22Rv1 (cell line): ENCODE results near the gene CACHD1.

Experiments used
- H3K27ac ChIP-seq: fragments of 450-650 bp; 2 replicates; pipeline ENCODE4 v1.5.1; 2017
- CTCF ChIP-seq: fragments of 450-650 bp; IDR thresholded peaks from 2 replicates; pipeline ENCODE4 v1.5.1; 2017; ENCODE audit warnings: mild to moderate bottlenecking
- ZFX ChIP-seq: fragments of 450-650 bp; IDR thresholded peaks from 2 replicates; pipeline ENCODE4 v1.6.1; 2017; ENCODE audit warnings: antibody characterized with exemption, borderline replicate concordance

The CACHD1 gene

DNA sequence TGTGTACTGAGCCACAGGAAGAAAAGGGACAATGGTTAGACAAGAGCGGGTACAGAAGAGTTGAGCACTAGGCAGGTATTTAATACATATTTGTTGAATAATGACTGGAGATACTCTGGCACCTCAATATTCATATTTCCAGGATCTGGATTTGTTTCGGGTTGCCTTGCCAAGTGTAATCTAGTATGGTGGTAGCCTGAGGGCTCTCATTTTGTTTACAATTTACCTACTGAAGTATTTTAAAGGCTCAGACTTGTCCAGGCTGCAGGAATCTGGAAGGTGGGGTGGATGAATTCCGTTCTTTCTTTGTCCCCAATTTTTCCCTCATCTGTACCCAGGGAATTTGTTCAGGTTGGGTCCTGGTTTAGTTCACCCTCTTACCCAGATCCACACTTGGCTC is 95.0 kb downstream of the CACHD1 start:
- TF ChIP-seq CTCF: no peak
- TF ChIP-seq ZFX: no peak
- H3K27ac ChIP-seq: no peak overlapping the region

GRCh38 chr1:64567426-64568170 is 97.7 kb downstream of the CACHD1 start:
- no peak overlapping the region for H3K27ac ChIP-seq
- TF ChIP-seq CTCF (no peak), ZFX (no peak)

DNA sequence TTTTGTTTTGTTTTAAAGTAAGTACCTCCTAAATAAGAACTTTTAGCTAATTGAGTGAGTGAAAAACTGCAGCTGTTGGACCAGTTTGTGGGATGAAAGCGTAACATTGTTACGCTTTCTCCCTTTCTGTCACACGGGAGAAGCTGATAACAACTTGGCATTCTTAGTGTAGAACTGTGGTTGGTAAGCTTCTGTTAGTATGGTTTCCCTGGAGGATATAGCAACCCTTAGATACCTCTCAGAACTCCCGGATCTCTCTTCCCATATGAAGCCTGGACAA is 98.2 kb downstream of the CACHD1 start:
- TF ChIP-seq CTCF (no peak), ZFX (no peak)
- H3K27ac ChIP-seq: no peak overlapping the region

- no peak overlapping the region for H3K27ac ChIP-seq
- TF ChIP-seq CTCF: no peak
- TF ChIP-seq ZFX: no peak
Measured at GRCh38 chr1:64569411-64569810, 99.5 kb downstream of the CACHD1 start.

GRCh38 chr1:64570267-64570855 is 100.4 kb downstream of the CACHD1 start:
- H3K27ac ChIP-seq: no peak overlapping the region
- TF ChIP-seq ZFX: no peak

DNA sequence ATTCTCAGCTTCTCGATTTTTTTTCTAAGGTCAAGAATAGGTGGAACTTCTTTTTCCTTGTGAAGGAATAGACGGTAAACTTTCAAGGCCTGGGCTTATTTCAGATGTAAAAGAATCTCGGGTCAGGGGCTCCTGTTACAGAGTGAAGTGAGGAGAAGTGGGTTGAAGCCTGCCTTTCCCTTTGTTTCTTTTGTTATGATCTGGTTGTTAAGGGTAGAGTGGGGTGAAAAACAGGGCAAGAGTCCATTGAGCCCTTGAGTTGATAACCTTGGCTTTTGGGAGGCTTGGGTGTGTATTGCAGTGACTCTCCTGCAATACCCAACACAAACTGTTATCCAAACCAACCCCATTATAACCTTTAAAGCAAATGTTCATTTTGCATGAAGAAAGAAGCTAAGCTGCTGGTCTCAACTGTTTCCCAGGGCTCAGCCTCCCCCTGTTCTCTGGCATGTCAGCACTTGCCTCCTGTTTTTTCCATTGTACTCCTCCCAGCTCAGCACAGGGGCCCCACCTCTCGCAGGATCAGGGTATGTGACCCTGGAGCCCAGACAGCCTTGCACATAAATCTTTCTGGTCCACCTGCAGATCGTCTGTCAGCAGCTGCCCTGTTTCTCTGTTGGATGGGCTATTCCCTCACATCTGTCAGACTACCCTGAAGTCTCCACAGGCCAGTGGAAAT is 102.4 kb downstream of the CACHD1 start:
- TF ChIP-seq ZFX: no peak
- no peak for TF ChIP-seq CTCF
- H3K27ac ChIP-seq: no peak overlapping the region

GRCh38 chr1:64574301-64574700 is 104.4 kb downstream of the CACHD1 start:
- TF ChIP-seq CTCF (no peak), ZFX (no peak)
- H3K27ac ChIP-seq: no peak overlapping the region
